ENCODE data around the gene NELFA. TPM values are rescaled to one million over a fixed set of nuclear protein-coding genes. Genes with fewer than 3 reads are reported as not detected.

The NELFA gene
- total RNA-seq = 10 to 100 TPM in 2 of 6 experiments, 1 to 10 TPM in 4; 6.6 to 14.7 (median 8.7) TPM
- long read RNA-seq, partial matches to known transcripts = 0 of 1 reads
- long read RNA-seq, other reads (novel, unspliced or antisense) = 1 of 1 reads

- Histone ChIP-seq H3K4me3 (peak within 1 kb of the TSS; percentile 78 to 92 (median 88)), H3K27me3 (no peaks in the 10 kb centered on the region), H3K27ac (peak within 1 kb of the TSS; percentile 91 to 99 (median 99)), H3K36me3 (no peaks in the 10 kb centered on the region), H3K4me1 (peaks cover 0 to 14% (median 2%) of the 10 kb centered on the region in 4 donors), H3K9me3 (no peaks in the 10 kb centered on the region)
- TF ChIP-seq POLR2A (IDR thresholded peaks at IDR 0.05) = peak; percentile 83
- TF ChIP-seq, protein P1, sequence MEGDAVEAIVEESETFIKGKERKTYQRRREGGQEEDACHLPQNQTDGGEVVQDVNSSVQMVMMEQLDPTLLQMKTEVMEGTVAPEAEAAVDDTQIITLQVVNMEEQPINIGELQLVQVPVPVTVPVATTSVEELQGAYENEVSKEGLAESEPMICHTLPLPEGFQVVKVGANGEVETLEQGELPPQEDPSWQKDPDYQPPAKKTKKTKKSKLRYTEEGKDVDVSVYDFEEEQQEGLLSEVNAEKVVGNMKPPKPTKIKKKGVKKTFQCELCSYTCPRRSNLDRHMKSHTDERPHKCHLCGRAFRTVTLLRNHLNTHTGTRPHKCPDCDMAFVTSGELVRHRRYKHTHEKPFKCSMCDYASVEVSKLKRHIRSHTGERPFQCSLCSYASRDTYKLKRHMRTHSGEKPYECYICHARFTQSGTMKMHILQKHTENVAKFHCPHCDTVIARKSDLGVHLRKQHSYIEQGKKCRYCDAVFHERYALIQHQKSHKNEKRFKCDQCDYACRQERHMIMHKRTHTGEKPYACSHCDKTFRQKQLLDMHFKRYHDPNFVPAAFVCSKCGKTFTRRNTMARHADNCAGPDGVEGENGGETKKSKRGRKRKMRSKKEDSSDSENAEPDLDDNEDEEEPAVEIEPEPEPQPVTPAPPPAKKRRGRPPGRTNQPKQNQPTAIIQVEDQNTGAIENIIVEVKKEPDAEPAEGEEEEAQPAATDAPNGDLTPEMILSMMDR (IDR thresholded peaks at IDR 0.05) = peak; percentile 31 to 73 (median 42)
- intact Hi-C loops (cut with DNase I) = no loop called here
- DNase-seq = peak; percentile 98
- no CpG with 5 or more reads among the region's 95 CpGs for WGBS (ENCODE audit: insufficient coverage, low coverage, low lambda C conversion rate, missing lambda C conversion rate)
- peak; percentile 89 to 94 (median 91) for ATAC-seq
These were observed at the start of gene NELFA for GRCh38 chr4:2008921-2009650. TSS of gene NELFA (minus strand) at chr4:2008974. CDS start at chr4:2008959, 15 bp downstream.

DNA sequence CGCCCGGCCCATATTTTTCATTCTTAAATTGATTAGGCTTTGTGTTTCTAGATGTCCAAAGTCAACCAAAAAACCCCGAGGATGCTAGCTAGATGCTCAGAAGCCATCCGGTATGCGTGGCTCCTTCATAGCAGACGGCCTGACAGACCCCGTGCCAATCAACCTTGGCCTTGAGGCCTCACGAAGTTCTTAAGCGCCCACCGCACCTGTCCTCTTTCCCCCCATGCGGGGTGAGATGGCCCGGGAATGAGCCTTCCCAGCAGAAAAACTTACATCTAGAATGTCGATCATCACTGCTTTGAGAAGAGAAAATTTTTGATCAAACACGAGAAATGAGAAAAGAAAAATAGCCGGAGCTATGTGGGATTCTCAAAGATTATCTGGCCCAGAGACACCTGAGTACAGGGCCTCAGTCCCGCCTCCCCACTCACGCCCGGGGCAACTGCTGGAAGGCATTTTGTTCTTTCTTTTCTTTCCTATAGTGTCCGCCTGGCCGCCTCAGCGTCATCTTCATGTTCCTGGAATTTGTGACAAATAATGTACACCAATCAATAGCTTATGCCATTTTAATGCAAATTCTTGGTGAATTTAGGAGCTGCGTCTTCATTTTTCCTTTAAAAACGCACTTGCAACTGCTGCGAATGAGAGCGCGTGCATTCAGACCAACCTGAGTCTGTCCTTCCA, 48.8 kb upstream of the NELFA start:
- Histone ChIP-seq H3K4me1 (no peaks in the 10 kb centered on the region), H3K36me3 (no peaks in the 10 kb centered on the region), H3K27me3 (peaks cover 0 to 10% of the 10 kb centered on the region in 2 donors), H3K4me3 (no peak overlapping the region), H3K27ac (no peak overlapping the region), H3K9me3 (no peaks in the 10 kb centered on the region)
- 77% methylated on average over 26 of the region's 26 CpGs for WGBS (ENCODE audit: insufficient coverage, low coverage, low lambda C conversion rate, missing lambda C conversion rate)
- no peak for DNase-seq
- ATAC-seq = no peak
- intact Hi-C loops (cut with DNase I) = no loop called here
- TF ChIP-seq, protein P1 (IDR thresholded peaks at IDR 0.05) = no peak
- TF ChIP-seq POLR2A (IDR thresholded peaks at IDR 0.05) = no peak

DNA sequence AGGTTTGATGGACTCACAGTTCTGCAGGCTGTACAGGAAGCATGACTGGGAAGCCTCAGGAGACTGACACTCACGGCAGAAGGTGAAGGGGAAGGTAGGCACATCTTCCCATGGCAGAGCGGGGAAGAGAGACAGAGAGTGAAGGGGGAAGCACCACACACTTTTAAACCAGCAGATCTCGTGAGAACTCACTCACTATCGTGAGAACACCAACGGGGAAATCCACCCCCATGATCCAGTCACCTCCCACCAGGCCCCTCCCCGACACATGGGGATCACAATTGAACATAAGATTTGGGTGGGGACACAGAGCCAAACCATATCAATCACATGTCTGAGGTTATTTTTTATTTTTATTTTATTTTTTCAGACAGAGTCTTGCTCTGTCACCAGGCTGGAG, 45.4 kb upstream of the NELFA start:
- ATAC-seq (no peak), DNase-seq (peak in 2 of 3 donors; percentile 2 to 15)
- no peak for TF ChIP-seq POLR2A (IDR thresholded peaks at IDR 0.05)
- TF ChIP-seq, protein P1 (IDR thresholded peaks at IDR 0.05) = no peak
- Histone ChIP-seq H3K4me1 (no peaks in the 10 kb centered on the region), H3K9me3 (no peaks in the 10 kb centered on the region), H3K27me3 (peaks cover 0 to 10% of the 10 kb centered on the region in 2 donors), H3K36me3 (no peaks in the 10 kb centered on the region), H3K4me3 (no peak overlapping the region), H3K27ac (no peak overlapping the region)
- 56% methylated on average over 4 of the region's 6 CpGs for WGBS (ENCODE audit: insufficient coverage, low coverage, low lambda C conversion rate, missing lambda C conversion rate)
- intact Hi-C loops (cut with DNase I) = no loop called here

- 73% methylated on average over 10 of the region's 10 CpGs for WGBS (ENCODE audit: insufficient coverage, low coverage, low lambda C conversion rate, missing lambda C conversion rate)
- no peak overlapping the region for H3K4me3 ChIP-seq
- no peak overlapping the region for H3K27ac ChIP-seq
- no peaks in the 10 kb centered on the region for H3K27me3 ChIP-seq
- ATAC-seq (no peak), DNase-seq (peak in 1 of 3 donors; percentile 15)
- no peaks in the 10 kb centered on the region for H3K4me1 ChIP-seq
- intact Hi-C loops (cut with DNase I) = no loop called here
- no peaks in the 10 kb centered on the region for H3K36me3 ChIP-seq
- TF ChIP-seq, protein P1 (IDR thresholded peaks at IDR 0.05) = no peak
- no peak for TF ChIP-seq POLR2A (IDR thresholded peaks at IDR 0.05)
- no peaks in the 10 kb centered on the region for H3K9me3 ChIP-seq
These were observed 42.3 kb upstream of the NELFA start for GRCh38 chr4:2051086-2051485.

Data from right lobe of liver (tissue), 6 donors.